Loucy (cell line): ENCODE results near the gene HS3ST5.

ENCODE experiments used
- EZH2phosphoT487 ChIP-seq: fragments of 200-600 bp; IDR thresholded peaks from 2 replicates; pipeline ENCODE4 v1.6.1; 2018; ENCODE audit warnings: antibody characterized with exemption, mild to moderate bottlenecking, moderate library complexity, borderline replicate concordance
- TF ChIP-seq, protein P1 (sequence below): fragments of 200-600 bp; sonication (generic); conservative IDR thresholded peaks from 2 replicates; pipeline ENCODE4 v1.5.1; 2014; ENCODE audit warnings: mild to moderate bottlenecking, antibody characterized with exemption, low read length

DNA sequence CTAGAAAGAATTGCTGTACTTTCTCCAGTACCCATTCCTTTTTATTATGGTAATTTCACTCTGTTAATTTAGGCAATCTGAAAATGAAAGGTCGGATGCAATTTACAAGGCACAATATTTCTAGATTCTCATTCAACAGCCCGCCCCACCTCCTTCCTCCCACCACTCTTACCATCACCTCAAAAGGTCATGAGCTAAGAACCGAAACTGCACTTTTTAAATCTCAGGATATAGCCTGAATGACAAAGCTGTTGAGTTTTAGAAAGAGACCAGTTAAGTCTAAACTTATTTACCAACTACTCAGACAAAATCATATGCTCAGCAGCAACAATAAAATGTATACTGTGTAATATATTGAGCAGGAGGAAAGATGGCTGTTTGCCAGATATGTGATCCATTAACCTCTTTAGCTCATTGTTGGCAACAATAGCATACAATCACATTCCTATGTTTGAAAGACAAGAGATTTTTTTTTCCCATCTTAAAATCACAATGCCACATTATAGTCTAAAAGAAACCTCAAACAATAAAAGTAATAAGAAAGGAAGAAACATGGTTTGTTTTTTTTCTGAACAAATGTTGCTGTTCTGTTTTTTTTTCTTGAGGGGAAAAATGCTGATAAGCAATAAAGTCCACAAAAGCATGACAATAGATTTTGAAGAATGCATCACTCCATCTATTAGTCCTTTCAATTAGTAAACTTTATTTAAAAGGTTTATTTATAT lies 1.6 kb upstream of the HS3ST5 start:
- TF ChIP-seq, protein P1, sequence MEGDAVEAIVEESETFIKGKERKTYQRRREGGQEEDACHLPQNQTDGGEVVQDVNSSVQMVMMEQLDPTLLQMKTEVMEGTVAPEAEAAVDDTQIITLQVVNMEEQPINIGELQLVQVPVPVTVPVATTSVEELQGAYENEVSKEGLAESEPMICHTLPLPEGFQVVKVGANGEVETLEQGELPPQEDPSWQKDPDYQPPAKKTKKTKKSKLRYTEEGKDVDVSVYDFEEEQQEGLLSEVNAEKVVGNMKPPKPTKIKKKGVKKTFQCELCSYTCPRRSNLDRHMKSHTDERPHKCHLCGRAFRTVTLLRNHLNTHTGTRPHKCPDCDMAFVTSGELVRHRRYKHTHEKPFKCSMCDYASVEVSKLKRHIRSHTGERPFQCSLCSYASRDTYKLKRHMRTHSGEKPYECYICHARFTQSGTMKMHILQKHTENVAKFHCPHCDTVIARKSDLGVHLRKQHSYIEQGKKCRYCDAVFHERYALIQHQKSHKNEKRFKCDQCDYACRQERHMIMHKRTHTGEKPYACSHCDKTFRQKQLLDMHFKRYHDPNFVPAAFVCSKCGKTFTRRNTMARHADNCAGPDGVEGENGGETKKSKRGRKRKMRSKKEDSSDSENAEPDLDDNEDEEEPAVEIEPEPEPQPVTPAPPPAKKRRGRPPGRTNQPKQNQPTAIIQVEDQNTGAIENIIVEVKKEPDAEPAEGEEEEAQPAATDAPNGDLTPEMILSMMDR, result no peak
- TF ChIP-seq EZH2phosphoT487, result no peak
